MV-4-11 (cell line): ENCODE data around the gene MFRP.

Experiments used
- DNase-seq: peaks from one replicate; lab custom pipeline; 2025; lab: John Stamatoyannopoulos, UW

The MFRP gene

DNA sequence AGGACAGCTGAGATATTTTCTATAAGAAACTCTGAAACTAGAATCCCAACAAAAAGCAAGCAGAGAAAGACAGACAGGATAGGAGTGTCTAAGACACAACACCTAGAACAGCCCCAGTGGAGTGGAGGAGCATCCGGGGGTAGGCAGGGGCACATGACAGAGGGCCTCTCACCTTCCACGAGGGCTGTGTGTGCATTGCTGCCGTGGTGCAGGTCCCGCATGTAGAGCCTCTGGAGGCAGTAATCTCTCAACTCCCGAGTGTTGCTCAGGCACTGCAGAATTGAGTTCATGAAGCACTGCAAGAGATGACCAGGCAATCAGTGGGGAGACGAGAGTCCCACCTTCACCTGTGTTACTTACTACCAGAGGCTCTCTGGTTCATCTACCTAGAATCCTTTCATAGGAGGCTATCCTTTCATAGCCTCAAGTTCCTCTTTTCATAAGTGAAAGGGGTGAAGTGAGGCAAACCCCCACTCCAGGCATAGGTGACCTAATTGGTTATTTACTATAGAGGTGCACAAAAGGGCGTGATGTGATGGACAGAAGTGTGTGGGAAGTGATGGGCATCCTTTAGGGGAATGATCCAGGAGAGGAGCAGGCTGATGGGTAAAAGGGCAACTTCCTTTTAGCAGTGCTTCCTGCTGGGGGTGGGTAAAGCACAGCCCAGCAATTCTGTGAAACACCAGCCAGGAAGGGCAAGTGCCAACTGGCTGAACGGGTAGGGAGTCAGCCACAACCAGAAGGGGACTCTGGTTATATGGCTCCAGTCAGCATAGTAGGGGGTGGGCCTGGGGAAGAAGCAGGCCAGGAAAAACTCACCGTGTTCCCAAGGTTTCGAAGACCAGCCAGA lies 13.1 kb upstream of the MFRP start:
- DNase-seq, result peak; percentile 35

DNA sequence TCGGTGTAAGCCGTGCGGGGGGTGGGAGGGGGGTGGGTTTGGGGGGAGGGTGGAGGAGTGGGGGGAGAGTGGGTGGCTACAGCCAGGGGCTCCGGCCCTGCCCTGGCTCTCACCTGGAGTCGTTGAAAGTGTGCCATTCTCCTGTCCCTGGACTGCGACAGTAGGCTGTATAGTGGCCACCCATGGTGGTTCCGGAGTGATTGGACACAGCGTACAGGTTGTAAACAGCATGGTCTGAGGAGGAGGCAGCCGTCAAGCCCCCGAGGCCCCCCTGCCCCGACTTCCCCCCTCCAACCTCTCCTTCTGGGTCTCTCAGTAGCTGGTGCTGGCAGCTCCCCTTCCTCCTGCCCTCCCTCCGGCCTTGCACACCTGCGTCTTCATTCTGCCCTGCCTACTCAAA lies 10.6 kb upstream of the MFRP start:
- DNase-seq, result no peak

DNA sequence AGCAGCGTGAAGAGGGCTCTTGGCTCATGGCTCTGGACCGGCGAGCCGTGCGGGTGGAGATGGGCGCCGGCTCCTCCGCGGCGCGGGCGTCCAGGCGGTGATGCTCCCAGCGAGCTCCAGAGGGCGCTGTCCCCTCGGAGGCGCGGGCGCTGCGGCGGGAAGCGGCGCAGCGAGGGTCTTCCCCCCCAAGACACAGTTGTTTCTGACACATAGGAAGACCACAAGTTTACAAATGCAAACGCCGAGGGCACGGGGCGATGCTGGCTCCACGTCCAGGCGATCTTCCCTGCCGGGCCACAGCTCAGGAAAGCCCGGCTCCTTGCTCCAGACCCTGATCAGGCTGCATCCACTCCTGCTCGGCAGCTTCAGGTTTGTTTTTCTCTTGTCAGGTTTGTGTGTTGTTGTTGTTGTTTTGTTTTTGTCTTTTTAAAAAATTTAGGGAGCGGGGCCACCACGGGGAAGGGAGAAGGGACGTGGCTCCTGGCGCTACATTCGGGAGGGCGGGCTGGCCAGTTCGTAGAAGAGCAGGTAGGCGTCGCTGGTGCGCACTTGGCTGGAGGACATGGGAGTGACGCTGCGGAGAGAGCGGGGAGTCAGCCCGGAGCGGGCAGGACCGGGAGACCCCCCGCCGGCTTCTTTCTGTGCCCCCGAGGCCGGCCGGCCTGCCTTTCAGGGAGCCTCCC lies 10.0 kb upstream of the MFRP start:
- DNase-seq, result peak; percentile 47

DNA sequence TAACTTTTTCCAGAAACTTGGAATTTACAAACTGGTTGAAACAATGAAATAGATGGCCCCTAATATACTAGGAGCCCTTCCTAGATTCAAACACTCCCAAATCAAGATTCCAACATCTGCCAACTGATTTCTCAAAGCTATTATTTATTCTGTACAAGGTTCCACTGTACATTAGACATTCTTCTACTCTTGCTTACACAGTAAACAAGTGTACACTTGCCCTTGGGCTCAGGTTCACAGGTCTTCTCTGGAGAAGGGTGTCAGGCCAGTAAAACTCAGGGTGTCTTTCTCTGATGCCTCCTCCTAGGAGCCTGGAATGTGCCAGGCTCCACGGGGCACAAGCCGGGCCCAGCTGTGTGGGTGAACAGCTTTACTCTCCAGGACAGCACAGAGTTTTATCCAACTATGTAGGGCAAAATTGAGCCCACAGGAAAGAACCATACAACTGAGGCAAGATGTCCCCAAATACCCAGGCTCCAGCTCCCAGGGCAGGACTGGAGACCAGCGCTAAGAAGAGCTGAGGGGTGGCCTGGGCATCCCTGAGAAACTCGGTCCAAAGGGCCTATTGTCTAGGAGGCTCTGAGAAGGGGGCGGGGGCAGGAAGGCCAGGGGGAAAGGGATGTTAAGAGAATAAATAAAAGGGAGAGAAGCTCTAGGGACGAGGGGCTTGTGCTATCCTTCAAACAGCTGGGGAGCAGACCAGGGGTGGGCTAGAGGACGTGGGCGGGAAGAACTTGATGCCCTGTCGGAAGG lies 8.8 kb upstream of the MFRP start:
- DNase-seq, result no peak

DNA sequence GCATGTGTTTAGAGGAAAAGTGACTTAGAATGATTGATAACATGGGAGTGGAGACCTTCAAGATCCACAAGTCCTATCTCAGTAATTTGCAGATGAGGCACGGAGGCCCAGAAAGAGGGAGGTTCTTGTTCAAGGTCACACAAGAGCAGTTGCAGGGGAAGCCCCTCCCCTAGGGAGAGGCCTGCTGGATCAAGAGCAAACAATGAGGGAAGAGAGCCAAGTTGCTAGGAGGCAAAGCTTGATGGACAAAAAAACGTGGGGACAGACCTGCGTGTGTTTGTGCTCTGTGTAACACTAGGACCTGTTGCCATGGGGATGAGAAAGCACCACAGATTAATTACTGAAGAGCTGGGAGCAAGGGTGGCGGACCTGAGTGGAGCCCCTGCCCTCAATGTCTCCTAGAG lies 6.4 kb upstream of the MFRP start:
- no peak for DNase-seq

DNA sequence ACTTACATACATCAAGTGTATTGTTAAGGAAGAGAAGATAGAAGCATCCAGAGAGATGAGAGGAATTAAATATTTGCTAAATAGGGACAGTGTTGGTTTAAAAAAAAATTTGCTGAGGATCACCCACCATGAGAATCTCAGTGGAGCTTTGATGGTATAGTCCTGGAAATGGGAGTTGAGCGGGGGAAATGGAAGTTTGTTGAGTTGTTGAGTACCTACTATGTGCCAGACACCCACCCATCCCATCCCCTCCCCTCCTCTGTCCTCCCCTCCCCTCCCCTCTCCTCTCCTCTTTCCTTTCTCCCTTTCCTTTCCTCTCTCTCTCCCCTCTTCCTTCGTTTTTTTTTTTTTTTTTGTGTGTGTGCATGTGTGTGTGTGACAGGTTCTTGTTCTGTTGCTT lies 4.7 kb upstream of the MFRP start:
- DNase-seq, result no peak

DNA sequence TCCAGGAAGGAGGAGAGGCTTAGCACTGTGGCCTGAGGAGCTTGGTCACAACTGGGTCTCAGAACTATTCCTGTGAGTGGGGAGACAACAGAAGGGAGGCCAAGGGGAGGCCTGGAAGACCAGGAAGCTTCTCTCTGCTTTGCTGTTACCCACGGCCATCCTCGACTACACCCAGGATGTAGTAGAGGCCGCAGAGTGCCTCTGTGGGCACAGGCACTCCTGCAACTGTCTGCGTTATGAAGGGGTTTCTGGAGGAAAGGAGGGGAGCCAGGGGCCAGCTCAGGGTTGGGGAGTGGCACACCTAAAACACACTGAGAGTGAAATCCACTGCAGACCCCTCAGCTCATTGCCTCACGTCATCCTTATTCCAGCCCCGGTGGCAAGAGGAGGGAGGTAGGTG lies 3.8 kb upstream of the MFRP start:
- DNase-seq, result no peak

DNA sequence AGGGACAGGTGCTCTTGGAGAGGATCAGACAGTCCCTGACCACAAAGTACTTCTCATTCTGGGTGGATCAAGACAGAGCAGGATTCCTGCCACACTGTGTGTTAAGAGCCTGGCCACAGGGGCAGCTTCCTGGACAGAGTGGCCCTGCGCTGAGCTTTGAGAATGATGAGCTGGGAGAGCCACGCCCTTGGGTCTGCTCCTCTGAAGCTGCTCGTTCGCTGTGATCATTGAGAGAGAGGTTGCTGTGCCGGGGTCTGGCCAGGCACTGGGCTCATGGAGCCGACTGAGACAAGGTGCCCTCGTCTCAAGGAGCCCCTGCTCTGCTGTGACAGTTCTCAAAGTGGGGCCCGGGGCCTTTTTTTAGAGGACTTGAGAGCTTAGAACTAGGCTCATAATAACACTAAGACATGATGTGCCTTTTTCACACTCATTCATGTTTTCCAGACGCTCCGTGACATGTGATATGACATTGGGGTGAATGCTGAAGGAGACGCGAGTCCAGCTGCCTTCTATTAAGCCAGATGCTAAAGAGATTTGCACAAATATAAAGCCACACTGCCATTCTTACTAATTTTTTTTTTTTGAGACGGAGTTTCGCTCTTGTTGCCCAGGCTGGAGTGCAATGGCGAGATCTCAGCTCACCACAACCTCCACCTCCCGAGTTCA lies 1.6 kb upstream of the MFRP start:
- no peak for DNase-seq

DNA sequence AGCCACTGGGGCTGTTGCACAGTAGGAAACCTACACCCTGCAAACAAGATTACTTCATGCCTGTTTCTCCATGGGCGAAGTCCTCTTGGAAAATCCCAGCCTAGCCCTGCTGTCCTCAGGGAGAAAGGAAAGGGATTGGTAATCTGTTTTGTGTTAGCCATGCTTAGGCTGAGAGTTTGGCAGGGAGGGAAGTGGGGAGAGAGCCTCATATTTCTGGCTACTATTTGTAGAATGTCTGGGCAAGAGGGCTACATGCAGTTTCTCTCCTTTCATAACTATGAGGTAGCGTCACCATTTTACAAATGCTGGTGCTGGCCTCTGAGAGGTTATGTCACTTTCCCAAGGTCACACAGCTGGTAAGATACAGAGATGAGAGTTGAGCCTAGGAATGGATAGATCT lies 737 bp upstream of the MFRP start:
- no peak for DNase-seq

DNA sequence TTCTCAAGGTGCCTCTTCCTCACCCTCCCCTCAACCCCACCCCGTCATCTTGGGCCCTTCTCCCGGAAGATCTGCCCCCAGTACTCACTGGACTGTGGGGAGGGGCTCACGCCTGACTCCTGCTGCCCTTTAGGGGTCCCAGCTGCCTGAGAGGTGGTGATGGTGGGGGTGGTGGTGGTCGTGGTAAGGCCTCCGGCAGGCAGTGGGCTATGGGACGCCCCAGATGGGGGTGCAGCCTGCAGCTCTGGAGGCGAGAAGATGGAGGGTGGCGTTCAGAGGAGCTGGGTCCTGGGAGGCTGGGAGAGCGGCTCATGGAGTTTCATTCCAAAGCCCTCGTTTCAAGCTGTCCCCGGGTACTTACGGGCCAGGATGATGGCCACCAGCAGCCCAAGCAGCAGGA lies 820 bp downstream of the MFRP start:
- no peak for DNase-seq

DNA sequence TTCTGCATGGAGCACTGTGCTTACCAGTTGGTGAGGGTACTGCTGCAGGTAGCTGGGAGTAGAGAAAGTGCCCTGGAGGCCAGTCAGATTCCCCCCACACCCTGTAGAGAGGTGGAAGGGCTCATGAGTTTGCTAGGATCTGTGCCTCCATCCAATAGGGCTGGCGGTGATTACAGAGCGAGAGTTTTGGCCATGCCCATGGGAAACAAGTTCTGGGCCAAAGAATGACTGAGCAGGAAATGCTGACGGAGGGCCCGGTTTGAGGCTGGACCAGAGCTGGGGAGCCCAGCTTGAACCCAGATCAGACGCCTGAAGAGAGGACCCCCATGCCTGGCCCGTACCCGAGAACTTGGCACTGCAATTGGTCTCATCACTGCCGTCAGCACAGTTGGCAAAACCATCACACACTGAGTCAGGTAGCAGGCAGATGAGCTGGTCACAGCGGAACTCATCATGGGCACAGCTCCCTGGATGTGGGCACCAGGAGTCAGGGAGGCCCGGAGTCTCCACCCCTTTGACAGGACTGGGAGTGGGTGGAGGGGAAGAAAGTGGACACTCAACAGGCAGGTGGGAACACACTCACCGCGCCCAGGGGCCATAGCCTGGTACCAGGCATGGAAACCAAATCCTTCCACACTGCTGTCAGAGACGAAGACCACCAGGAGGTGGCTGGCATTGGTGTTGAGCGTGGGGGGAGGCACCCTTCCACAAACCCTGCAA lies 2.1 kb downstream of the MFRP start:
- DNase-seq, result no peak

DNA sequence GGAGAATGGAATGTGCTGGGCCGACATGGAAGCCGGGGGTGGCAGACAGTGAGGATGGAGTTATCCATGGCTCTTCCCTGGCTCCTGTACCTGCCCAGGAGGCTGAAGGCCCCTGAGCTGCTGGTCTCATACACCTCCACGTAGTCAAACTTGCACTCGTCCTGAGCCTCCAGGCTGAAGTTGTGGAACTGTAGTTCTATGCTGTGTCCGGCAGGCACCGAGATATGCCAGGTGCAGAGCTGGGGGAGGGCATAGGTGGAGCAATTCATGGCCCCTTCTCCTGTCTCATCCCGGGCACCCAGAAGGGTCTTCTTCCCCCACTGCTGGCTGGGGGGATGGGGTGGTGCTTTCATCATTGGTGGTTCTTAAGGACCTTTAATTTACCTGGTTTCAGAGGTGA lies 2.8 kb downstream of the MFRP start:
- no peak for DNase-seq

DNA sequence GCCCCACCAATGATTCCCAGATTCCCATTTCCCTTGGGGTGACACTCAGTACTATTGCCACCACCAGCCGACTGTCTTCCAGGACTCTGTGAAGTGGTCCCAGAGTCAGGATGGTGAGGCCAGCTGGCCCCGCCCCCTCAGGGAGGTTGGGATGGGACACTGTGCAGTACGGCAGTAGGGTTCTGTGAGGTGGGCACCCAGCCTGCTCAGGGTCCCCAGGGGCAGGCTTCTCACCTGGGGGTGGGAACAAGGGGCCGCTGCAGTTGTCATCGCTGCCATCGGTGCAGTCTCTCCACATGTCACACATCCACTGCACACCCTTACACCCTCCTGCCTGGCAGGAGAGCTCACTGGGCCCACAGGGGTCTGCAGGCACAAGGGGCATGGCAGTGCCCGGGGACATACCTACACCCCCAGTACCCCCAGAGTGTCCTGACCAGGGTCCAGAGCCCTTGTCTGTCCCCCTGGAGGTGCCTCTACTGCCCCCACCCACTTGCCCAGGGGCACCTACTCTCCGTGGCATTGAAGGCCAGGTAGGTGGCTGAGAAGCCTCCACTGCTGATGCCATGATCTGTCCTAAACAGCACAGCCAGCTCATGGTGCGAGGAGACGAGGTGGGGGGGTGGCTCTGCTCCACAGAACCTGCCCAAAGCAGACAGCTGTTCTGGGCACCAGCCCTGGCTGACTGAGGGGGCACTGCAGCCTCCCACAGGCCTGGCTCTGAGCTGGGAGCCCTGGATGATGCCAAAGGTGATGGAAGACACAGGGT lies 4.0 kb downstream of the MFRP start:
- DNase-seq, result no peak

DNA sequence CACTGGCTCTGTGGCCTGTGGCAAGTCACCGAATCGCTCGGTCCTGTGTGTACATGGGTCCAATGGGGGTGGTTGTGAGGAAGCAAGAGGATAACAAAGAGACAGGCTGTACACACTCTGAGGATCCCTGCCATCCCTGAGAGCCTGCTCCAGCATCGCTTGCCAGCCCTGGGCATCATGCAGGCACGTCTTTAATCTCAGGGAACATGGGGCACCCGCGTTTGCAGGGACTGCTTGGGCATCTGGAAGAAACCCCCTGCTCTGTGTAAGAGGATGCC lies 4.5 kb downstream of the MFRP start:
- no peak for DNase-seq

DNA sequence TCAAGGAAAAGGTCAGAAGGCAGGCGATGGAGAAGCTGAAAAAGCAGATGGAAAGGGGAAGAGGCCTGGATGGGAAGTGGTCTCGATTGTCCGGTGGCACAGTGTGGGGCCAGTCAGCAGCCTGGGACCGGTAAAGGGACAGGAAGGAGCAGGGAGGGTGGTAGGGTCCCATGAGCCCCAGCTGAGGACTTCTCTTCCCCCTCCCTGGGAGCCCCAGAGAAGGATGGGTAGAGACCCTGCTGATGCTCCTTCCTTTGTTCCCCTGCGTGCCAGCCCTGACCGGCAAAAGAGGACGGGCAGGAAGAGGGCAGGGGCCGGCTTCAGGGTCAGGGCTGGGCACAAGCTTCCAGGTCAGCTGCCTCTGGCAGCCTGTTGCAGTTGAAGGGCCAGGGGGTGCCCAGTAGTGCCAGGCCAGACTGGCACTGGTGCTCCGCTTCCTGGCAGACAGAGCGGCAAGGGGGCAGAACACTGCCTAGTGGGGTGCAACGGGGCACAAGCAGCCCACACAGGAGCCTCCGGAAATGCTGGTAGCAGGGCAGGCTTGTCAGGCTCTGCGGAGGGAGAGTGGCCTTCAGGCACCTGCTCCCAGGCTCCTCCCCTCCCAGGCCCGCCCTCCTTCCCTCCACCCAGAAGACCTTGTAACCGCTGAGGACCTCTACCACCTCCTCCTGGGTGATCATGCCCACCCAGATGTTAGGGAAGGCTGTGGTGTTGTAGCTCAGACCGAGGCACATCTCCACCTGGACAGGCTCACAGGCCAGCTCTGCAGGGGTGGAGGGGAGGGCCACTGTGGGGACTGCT lies 5.1 kb downstream of the MFRP start:
- DNase-seq, result peak; percentile 8

DNA sequence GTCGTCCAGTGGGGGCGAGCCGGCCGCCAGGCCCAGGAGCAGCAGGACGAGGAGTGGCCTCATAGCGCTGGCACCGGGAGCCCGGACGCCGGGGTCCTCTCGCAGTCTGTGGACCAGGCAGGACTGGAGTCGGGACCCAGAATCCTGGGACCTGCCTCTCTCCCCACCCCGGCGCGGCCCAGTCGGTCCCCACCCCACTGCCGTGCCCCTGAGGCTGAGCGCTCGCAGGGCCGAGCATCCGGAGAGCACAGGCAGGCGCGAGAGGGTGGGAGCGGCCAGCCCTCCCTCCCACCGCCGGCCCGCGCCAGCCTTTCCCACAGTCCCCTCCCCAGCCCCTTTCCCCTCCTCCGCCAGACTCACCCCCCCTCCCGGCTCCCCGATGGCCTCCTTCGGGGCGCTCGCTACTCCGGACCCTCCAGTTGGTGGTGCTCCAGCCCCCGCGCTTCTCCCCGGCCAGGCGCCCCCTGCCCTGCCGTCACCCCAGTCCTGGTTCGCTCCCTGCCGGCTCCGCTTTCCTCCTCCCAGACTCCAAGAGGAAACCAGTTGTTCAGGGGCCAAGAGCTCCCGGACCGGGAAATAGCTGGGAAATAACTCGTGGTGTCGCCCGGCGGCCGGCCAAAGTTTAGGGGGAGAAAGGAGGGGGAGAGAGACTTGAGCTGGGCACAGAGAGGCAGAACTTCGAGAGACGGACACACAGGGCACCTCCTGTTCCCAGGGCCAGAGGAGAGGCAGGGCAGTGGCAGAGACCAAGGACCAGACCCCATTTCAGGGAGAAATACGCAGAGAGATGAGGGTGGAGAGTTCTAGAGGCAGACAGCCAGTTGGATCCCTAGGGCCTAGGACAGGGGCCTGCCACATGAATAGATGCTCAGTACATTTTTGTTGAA lies 5.9 kb downstream of the MFRP start, which contains the start of gene C1QTNF5:
Gene C1QTNF5, minus strand, starts transcription at position 549 of the 887 bp plus-strand sequence. Its CDS starts 486 bp downstream, at position 63.
- no peak for DNase-seq

DNA sequence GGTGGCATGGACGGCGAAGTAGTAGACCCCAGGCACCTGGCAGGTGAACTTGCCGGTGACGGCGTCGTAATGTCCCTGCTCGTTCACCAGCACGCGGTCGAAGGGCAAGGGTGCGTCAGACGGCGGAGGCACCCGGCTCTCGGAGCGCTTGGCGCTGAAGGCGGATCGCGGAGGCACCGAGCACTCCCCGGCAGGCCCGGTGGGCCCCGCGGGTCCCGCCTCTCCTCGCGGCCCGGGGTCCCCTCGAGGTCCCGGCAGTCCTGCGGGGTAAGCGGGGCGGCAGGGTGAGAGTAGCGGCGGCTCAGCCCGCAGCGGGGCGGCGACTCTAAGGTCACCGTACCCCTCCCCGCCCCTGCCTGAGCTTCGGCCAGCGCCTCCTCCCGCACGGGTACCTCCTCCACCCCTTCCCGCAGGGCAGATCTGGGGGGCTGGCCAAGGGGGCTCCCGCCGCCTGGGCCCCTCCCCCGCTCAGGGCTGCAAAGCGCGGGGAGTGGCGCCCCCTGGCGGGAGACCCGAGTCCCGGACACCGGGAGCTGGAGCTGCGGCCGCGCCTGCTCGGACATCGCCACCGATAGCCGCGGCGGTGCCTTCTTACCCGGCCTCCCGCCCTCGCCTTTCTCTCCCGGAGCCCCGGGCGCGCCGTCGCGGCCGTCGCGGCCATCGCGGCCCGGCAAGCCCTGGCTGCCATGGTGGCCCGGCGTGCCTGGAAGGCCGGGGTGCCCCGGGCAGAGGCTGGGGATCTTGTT lies 6.7 kb downstream of the MFRP start:
- no peak for DNase-seq

DNA sequence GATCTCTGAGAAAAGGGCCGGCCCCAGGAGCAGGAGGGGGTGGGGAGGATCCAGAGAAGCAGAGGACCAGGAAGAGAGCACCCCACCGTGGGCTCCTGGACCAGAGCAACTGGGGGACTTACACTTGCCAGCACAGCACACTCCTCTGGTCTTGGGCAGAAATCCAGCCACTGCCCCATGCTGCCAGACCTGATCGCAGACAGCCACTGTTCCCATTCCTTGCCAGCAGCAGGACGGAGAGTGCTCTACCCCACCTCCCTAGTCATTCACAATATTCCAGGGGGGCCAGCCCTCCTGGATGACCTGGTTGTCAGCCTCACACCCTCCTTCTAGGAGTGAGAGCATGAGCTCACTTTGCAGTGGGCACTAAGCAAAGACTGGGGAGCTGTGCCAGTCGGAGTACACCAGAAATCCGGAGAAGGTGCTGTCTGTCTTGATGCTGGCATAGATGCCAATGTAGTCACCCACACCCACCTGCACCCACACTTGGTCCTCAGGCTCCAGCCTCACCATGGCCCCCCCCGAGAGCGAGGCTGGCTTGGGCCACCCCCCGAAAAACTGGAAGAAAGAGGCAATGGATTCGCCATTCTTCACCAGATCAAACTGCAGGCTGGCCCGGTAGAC lies 7.4 kb downstream of the MFRP start:
- no peak for DNase-seq
